Keratinocyte (primary cell): ENCODE results near the gene C2CD2L. TPM values are rescaled to one million over a fixed set of nuclear protein-coding genes. Genes with fewer than 3 reads are reported as not detected.
"Not testable (repeated sequence)": the region's sequence is repeated elsewhere in the genome, so short reads cannot be mapped to it uniquely, and the experiment has no call there.

Source experiments
- DNase-seq: peaks from one replicate; pipeline ENCODE4 v3.0.0-alpha.2; 2011; ENCODE audit warnings: low read depth, missing footprints, low spot score
- FAIRE-seq: peaks from 2 replicates; lab custom pipeline; 2011; peaks lifted over from hg19 to GRCh38; lab: Jason Lieb, UNC
- H2AFZ ChIP-seq: 2 replicates; pipeline ENCODE4 v1.6.0; 2012; ENCODE audit warnings: low read length, control low read depth, inconsistent platforms; ENCODE audit not compliant: control insufficient read depth
- H3K27ac ChIP-seq: 2 replicates; pipeline ENCODE4 v1.5.1; 2011; ENCODE audit warnings: low read length; ENCODE audit not compliant: control insufficient read depth, insufficient read depth
- H3K27me3 ChIP-seq: 3 replicates; pipeline ENCODE4 v1.6.0; 2011; ENCODE audit warnings: low read length; ENCODE audit not compliant: control insufficient read depth, insufficient read depth; ENCODE audit errors: extremely low read depth
- H3K36me3 ChIP-seq, 2 experiments: 2 replicates in 1 of 2; 3 replicates in 1 of 2; pipeline ENCODE4 v1.5.1; 2011; ENCODE audit warnings: low read length in 2 of 2, mild to moderate bottlenecking in 1 of 2; ENCODE audit not compliant: control insufficient read depth in 2 of 2, insufficient read depth in 2 of 2; ENCODE audit errors: extremely low read depth in 1 of 2
- H3K4me1 ChIP-seq: 3 replicates; pipeline ENCODE4 v1.5.1; 2011; ENCODE audit warnings: low read length; ENCODE audit not compliant: control insufficient read depth, insufficient read depth; ENCODE audit errors: extremely low read depth
- H3K4me2 ChIP-seq: 3 replicates; pipeline ENCODE4 v1.6.0; 2011; ENCODE audit warnings: low read depth, low read length; ENCODE audit not compliant: control insufficient read depth, insufficient read depth; ENCODE audit errors: extremely low read depth
- H3K4me3 ChIP-seq, 3 experiments: fragments of 200-600 bp in 1 of 3; sonication (generic) in 1 of 3; 2 replicates in 2 of 3; 3 replicates in 1 of 3; pipeline ENCODE4 v1.5.1; 2011 to 2016; ENCODE audit warnings: low read length in 3 of 3, mild to moderate bottlenecking in 3 of 3, control low read depth in 2 of 3, inconsistent platforms in 1 of 3, low read depth in 1 of 3, mixed read lengths in 1 of 3, mixed run types in 1 of 3, moderate library complexity in 1 of 3; ENCODE audit not compliant: control insufficient read depth in 2 of 3, insufficient read depth in 2 of 3; ENCODE audit errors: extremely low read depth in 1 of 3
- H3K79me2 ChIP-seq: 2 replicates; pipeline ENCODE4 v1.6.0; 2012; ENCODE audit warnings: low read length; ENCODE audit not compliant: control insufficient read depth, insufficient read depth
- H3K9ac ChIP-seq: 3 replicates; pipeline ENCODE4 v1.6.0; 2011; ENCODE audit warnings: low read length; ENCODE audit not compliant: control insufficient read depth, insufficient read depth; ENCODE audit errors: extremely low read depth
- H3K9me1 ChIP-seq: 3 replicates; pipeline ENCODE4 v1.6.0; 2011; ENCODE audit warnings: low read length; ENCODE audit not compliant: control insufficient read depth, insufficient read depth; ENCODE audit errors: extremely low read depth
- H3K9me3 ChIP-seq: 2 replicates; pipeline ENCODE4 v1.5.1; 2012; ENCODE audit warnings: low read depth, low read length; ENCODE audit not compliant: control insufficient read depth
- H4K20me1 ChIP-seq: 3 replicates; pipeline ENCODE4 v1.6.0; 2011; ENCODE audit warnings: low read length; ENCODE audit not compliant: control insufficient read depth, insufficient read depth; ENCODE audit errors: extremely low read depth
- CTCF ChIP-seq, 3 experiments: IDR thresholded peaks in 1 of 3; conservative IDR thresholded peaks in 1 of 3; optimal IDR thresholded peaks in 1 of 3; 2 replicates in 2 of 3; 3 replicates in 1 of 3; pipeline versions ENCODE3 to v1.5.1; 2011; ENCODE audit warnings: low read length in 3 of 3, mild to moderate bottlenecking in 3 of 3, moderate library complexity in 2 of 3, control low read depth in 1 of 3, inconsistent platforms in 1 of 3; ENCODE audit not compliant: insufficient read depth in 2 of 3; ENCODE audit errors: extremely low read depth in 1 of 3
- EZH2 ChIP-seq: IDR thresholded peaks from one replicate; pipeline ENCODE4 v1.6.1; 2012; ENCODE audit warnings: inconsistent platforms, mild to moderate bottlenecking, low read length, moderate library complexity
- dilution Hi-C: fragments of 300-500 bp; cut with MboI; formaldehyde crosslinking; loops from one replicate; pipeline ENCODE4 v1.7.0; 2020; ENCODE audit warnings: low sequenced_read_pairs; ENCODE audit not compliant: extremely low pct_ligation_motif_present
- polyA plus RNA-seq, 5 experiments: library from polyadenylated mRNA; depleted of rRNA in 3 of 5; stranded (reverse) in 3 of 5; stranded (forward) in 1 of 5; unstranded in 1 of 5; fragments of >200 nt; gene quantifications; 1 replicate in 1 of 5; 2 replicates in 3 of 5; 3 replicates in 1 of 5; pipeline versions ENCODE4 v1.2.1 to v1.2.3, GENCODE V29; 2011 to 2012; ENCODE audit warnings: missing spikeins in 2 of 5, low read depth in 1 of 5, low replicate concordance in 1 of 5

C2CD2L gene
- polyA plus RNA-seq, 1 donor (not counting 4 experiments of a cell fraction or from before 2014, with no cell fraction given) = 2.9 TPM

- dilution Hi-C loops = no loop called here
- H3K4me1 ChIP-seq = no peaks in the 10 kb centered on the region
- no peaks in the 10 kb centered on the region for H3K79me2 ChIP-seq
- H3K36me3 ChIP-seq = peaks cover 22 to 39% of the 10 kb centered on the region in 2 experiments
- no peaks in the 10 kb centered on the region for H3K9me3 ChIP-seq
- no peak for FAIRE-seq
- no peak overlapping the region for H3K4me3 ChIP-seq
- no peak for DNase-seq
- TF ChIP-seq EZH2 (no peak), CTCF (optimal IDR thresholded peaks at IDR 0.05 in 1 of 3, IDR thresholded peaks at IDR 0.05 in 1 of 3, conservative IDR thresholded peaks at IDR 0.05 in 1 of 3; ENCODE audit: extremely low read depth in 1 of 3, insufficient read depth in 2 of 3, low read length in 3 of 3) (peak; percentile 64 to 72 (median 64))
- H3K9me1 ChIP-seq = no peaks in the 10 kb centered on the region
- no peak overlapping the region for H3K9ac ChIP-seq
- H3K27me3 ChIP-seq = no peaks in the 10 kb centered on the region
- H3K27ac ChIP-seq = no peak overlapping the region
- no peak overlapping the region for H2AFZ ChIP-seq
- H3K4me2 ChIP-seq = no peak overlapping the region
- H4K20me1 ChIP-seq = no peaks in the 10 kb centered on the region
Measured at GRCh38 chr11:119134389-119134978, 27.3 kb downstream of the C2CD2L start.

GRCh38 chr11:119139276-119139675 lies 32.1 kb downstream of the C2CD2L start:
- H3K4me2 ChIP-seq, dilution Hi-C loops, H3K9me1 ChIP-seq, H2AFZ ChIP-seq, H3K36me3 ChIP-seq, H3K9me3 ChIP-seq, H3K27me3 ChIP-seq, H3K4me1 ChIP-seq, H3K79me2 ChIP-seq, H4K20me1 ChIP-seq, H3K4me3 ChIP-seq, DNase-seq, FAIRE-seq, H3K27ac ChIP-seq, H3K9ac ChIP-seq: not testable (repeated sequence)
